ENCODE results near the gene CD101.

Gene CD101

GRCh38 chr1:116988908-116989307 lies 12.7 kb upstream of the CD101 start:
- DNase-seq (ENCODE audit: low read depth in 1 of 2, low spot score in 1 of 2): no peak
- in situ Hi-C loops (cut with HindIII; ENCODE audit: low pct_unique_long_range_greater_than_20kb, low sequenced_read_pairs): no loop called here
- no peak for TF ChIP-seq JUND (IDR thresholded peaks at IDR 0.05; ENCODE audit: low read depth)

- no peak for DNase-seq (ENCODE audit: low read depth in 1 of 2, low spot score in 1 of 2)
- in situ Hi-C loops (cut with HindIII; ENCODE audit: low pct_unique_long_range_greater_than_20kb, low sequenced_read_pairs): no loop called here
- TF ChIP-seq JUND (IDR thresholded peaks at IDR 0.05; ENCODE audit: low read depth): no peak
These were observed 11.7 kb upstream of the CD101 start for GRCh38 chr1:116989835-116990234.

- DNase-seq (ENCODE audit: low read depth in 1 of 2, low spot score in 1 of 2): no peak
- in situ Hi-C loops (cut with HindIII; ENCODE audit: low pct_unique_long_range_greater_than_20kb, low sequenced_read_pairs): no loop called here
- TF ChIP-seq JUND (IDR thresholded peaks at IDR 0.05; ENCODE audit: low read depth): no peak
These were observed 10.9 kb upstream of the CD101 start for GRCh38 chr1:116990612-116991151.

GRCh38 chr1:116991171-116991845 lies 10.3 kb upstream of the CD101 start:
- in situ Hi-C loops (cut with HindIII; ENCODE audit: low pct_unique_long_range_greater_than_20kb, low sequenced_read_pairs): no loop called here
- no peak for DNase-seq (ENCODE audit: low read depth in 1 of 2, low spot score in 1 of 2)
- TF ChIP-seq JUND (IDR thresholded peaks at IDR 0.05; ENCODE audit: low read depth): no peak

GRCh38 chr1:116991918-116992317 lies 9.6 kb upstream of the CD101 start:
- DNase-seq (ENCODE audit: low read depth in 1 of 2, low spot score in 1 of 2): no peak
- in situ Hi-C loops (cut with HindIII; ENCODE audit: low pct_unique_long_range_greater_than_20kb, low sequenced_read_pairs): no loop called here
- no peak for TF ChIP-seq JUND (IDR thresholded peaks at IDR 0.05; ENCODE audit: low read depth)

- DNase-seq (ENCODE audit: low read depth in 1 of 2, low spot score in 1 of 2): no peak
- in situ Hi-C loops (cut with HindIII; ENCODE audit: low pct_unique_long_range_greater_than_20kb, low sequenced_read_pairs): no loop called here
- no peak for TF ChIP-seq JUND (IDR thresholded peaks at IDR 0.05; ENCODE audit: low read depth)
These were observed 8.3 kb upstream of the CD101 start for GRCh38 chr1:116993286-116993685.

GRCh38 chr1:116994411-116994810 lies 7.1 kb upstream of the CD101 start:
- no peak for DNase-seq (ENCODE audit: low read depth in 1 of 2, low spot score in 1 of 2)
- in situ Hi-C loops (cut with HindIII; ENCODE audit: low pct_unique_long_range_greater_than_20kb, low sequenced_read_pairs): no loop called here
- TF ChIP-seq JUND (IDR thresholded peaks at IDR 0.05; ENCODE audit: low read depth): no peak

- no peak for DNase-seq (ENCODE audit: low read depth in 1 of 2, low spot score in 1 of 2)
- in situ Hi-C loops (cut with HindIII; ENCODE audit: low pct_unique_long_range_greater_than_20kb, low sequenced_read_pairs): no loop called here
- TF ChIP-seq JUND (IDR thresholded peaks at IDR 0.05; ENCODE audit: low read depth): no peak
These were observed 4.5 kb upstream of the CD101 start for GRCh38 chr1:116997066-116997465.

GRCh38 chr1:116997636-116998035 lies 3.9 kb upstream of the CD101 start:
- DNase-seq (ENCODE audit: low read depth in 1 of 2, low spot score in 1 of 2): no peak
- no peak for TF ChIP-seq JUND (IDR thresholded peaks at IDR 0.05; ENCODE audit: low read depth)

GRCh38 chr1:116999596-116999995 lies 2.0 kb upstream of the CD101 start:
- no peak for DNase-seq (ENCODE audit: low read depth in 1 of 2, low spot score in 1 of 2)
- TF ChIP-seq JUND (IDR thresholded peaks at IDR 0.05; ENCODE audit: low read depth): no peak
- in situ Hi-C loops (cut with HindIII; ENCODE audit: low pct_unique_long_range_greater_than_20kb, low sequenced_read_pairs): no loop called here

More at GRCh38 chr1:116997636-116998035, 3.9 kb upstream of the CD101 start:
- in situ Hi-C loops (cut with HindIII; ENCODE audit: low pct_unique_long_range_greater_than_20kb, low sequenced_read_pairs): no loop called here

- no peak for TF ChIP-seq JUND (IDR thresholded peaks at IDR 0.05; ENCODE audit: low read depth)
- DNase-seq (ENCODE audit: low read depth in 1 of 2, low spot score in 1 of 2): no peak
- in situ Hi-C loops (cut with HindIII; ENCODE audit: low pct_unique_long_range_greater_than_20kb, low sequenced_read_pairs): no loop called here
These were observed 1.4 kb upstream of the CD101 start for GRCh38 chr1:117000142-117000541.

GRCh38 chr1:117003223-117003875 lies 1.8 kb downstream of the CD101 start:
- in situ Hi-C loops (cut with HindIII; ENCODE audit: low pct_unique_long_range_greater_than_20kb, low sequenced_read_pairs): no loop called here
- no peak for TF ChIP-seq JUND (IDR thresholded peaks at IDR 0.05; ENCODE audit: low read depth)
- DNase-seq (ENCODE audit: low read depth in 1 of 2, low spot score in 1 of 2): no peak

- no peak for DNase-seq (ENCODE audit: low read depth in 1 of 2, low spot score in 1 of 2)
- TF ChIP-seq JUND (IDR thresholded peaks at IDR 0.05; ENCODE audit: low read depth): no peak
- in situ Hi-C loops (cut with HindIII; ENCODE audit: low pct_unique_long_range_greater_than_20kb, low sequenced_read_pairs): no loop called here
These were observed 6.1 kb downstream of the CD101 start for GRCh38 chr1:117007719-117008013.
